Activated B cell treated with CpG ODN at 0.5 μM for 24 hours (primary cell): ENCODE measurements around the gene MAD1L1. TPM values are rescaled to one million over a fixed set of nuclear protein-coding genes. Genes with fewer than 3 reads are reported as not detected.

Experiments used
- ATAC-seq: fragments of 200-7000 bp; cut with Tn5 transposase; one replicate; pipeline ENCODE4 v1.10.0; 2021; ENCODE audit warnings: low read depth, mild to moderate bottlenecking, moderate library complexity
- CTCF ChIA-PET: fragments of 350-600 bp; sonication (Branson Sonifier 250); formaldehyde crosslinking; loops from one replicate; lab custom pipeline; 2021; ENCODE audit warnings: antibody characterized with exemption; lab: Charles Lee
- POLR2A ChIA-PET: fragments of 350-600 bp; sonication (Branson Sonifier 250); formaldehyde crosslinking; loops from one replicate; lab custom pipeline; 2021; ENCODE audit warnings: antibody characterized with exemption; lab: Charles Lee
- DNase-seq: peaks from one replicate; pipeline ENCODE4 v3.0.0; 2022
- H3K27ac Mint-ChIP-seq: one replicate; pipeline ENCODE4 v1.8.0; 2020; ENCODE audit warnings: mixed read lengths
- H3K27me3 Mint-ChIP-seq: one replicate; pipeline ENCODE4 v1.8.0; 2021; ENCODE audit warnings: mixed read lengths
- H3K36me3 Mint-ChIP-seq: one replicate; pipeline ENCODE4 v1.8.0; 2021; ENCODE audit warnings: low read depth, mixed read lengths
- H3K4me1 Mint-ChIP-seq: one replicate; pipeline ENCODE4 v1.8.0; 2021; ENCODE audit warnings: mixed read lengths
- H3K4me3 Mint-ChIP-seq: one replicate; pipeline ENCODE4 v1.8.0; 2020; ENCODE audit warnings: mild to moderate bottlenecking, mixed read lengths
- H3K9me3 Mint-ChIP-seq: one replicate; pipeline ENCODE4 v1.8.0; 2020; ENCODE audit warnings: mixed read lengths
- CTCF ChIP-seq: fragments of 200-600 bp; IDR thresholded peaks from one replicate; pipeline ENCODE4 v1.8.0; 2022; ENCODE audit warnings: antibody characterized with exemption, mild to moderate bottlenecking
- intact Hi-C: fragments of 100-400 bp; cut with micrococcal nuclease; formaldehyde crosslinking; loops from one replicate; pipeline ENCODE4 v1.15.1; 2024
- total RNA-seq: library from RNA; stranded (reverse); gene quantifications from 2 replicates; pipeline ENCODE4 v1.2.3, GENCODE V29; 2022

The MAD1L1 gene
- total RNA-seq, 1 donor from 2014 or later, result 54.6 TPM

GRCh38 chr7:1910081-1910685 is 322.6 kb downstream of the MAD1L1 start:
- no peak overlapping the region for H3K4me3 Mint-ChIP-seq
- no peak for DNase-seq
- intact Hi-C loops, result no loop called here
- H3K36me3 Mint-ChIP-seq, result peaks cover 19% of the 10 kb centered on the region
- no peak overlapping the region for H3K27ac Mint-ChIP-seq
- TF ChIP-seq CTCF, result no peak
- ChIA-PET CTCF (no interaction called here), POLR2A (no interaction called here)
- no peaks in the 10 kb centered on the region for H3K27me3 Mint-ChIP-seq
- peaks cover 13% of the 10 kb centered on the region for H3K4me1 Mint-ChIP-seq
- no peak for ATAC-seq
- H3K9me3 Mint-ChIP-seq, result no peaks in the 10 kb centered on the region

GRCh38 chr7:1909476-1909875 is 323.3 kb downstream of the MAD1L1 start:
- Mint-ChIP-seq H3K36me3 (peaks cover 17% of the 10 kb centered on the region), H3K4me3 (no peak overlapping the region), H3K9me3 (no peaks in the 10 kb centered on the region), H3K4me1 (peaks cover 13% of the 10 kb centered on the region), H3K27ac (no peak overlapping the region), H3K27me3 (no peaks in the 10 kb centered on the region)
- intact Hi-C loops, result no loop called here
- DNase-seq (no peak), ATAC-seq (no peak)
- no peak for TF ChIP-seq CTCF
- CTCF ChIA-PET, result no interaction called here
- POLR2A ChIA-PET, result no interaction called here

GRCh38 chr7:1908823-1909420 is 323.8 kb downstream of the MAD1L1 start:
- Mint-ChIP-seq H3K36me3 (peaks cover 14% of the 10 kb centered on the region), H3K27ac (no peak overlapping the region), H3K4me1 (peaks cover 9% of the 10 kb centered on the region), H3K9me3 (no peaks in the 10 kb centered on the region), H3K27me3 (no peaks in the 10 kb centered on the region), H3K4me3 (no peak overlapping the region)
- no peak for TF ChIP-seq CTCF
- ATAC-seq (no peak), DNase-seq (no peak)
- intact Hi-C loops, result no loop called here
- POLR2A ChIA-PET, result no interaction called here
- CTCF ChIA-PET, result no interaction called here

- CTCF ChIA-PET, result no interaction called here
- no peak for ATAC-seq
- no peak overlapping the region for H3K27ac Mint-ChIP-seq
These were observed 324.9 kb downstream of the MAD1L1 start for GRCh38 chr7:1907751-1908365.

More at GRCh38 chr7:1907751-1908365, 324.9 kb downstream of the MAD1L1 start:
- no peak overlapping the region for H3K4me3 Mint-ChIP-seq
- intact Hi-C loops, result no loop called here
- no peaks in the 10 kb centered on the region for H3K27me3 Mint-ChIP-seq
- no peak for DNase-seq
- H3K36me3 Mint-ChIP-seq, result peaks cover 10% of the 10 kb centered on the region
- H3K4me1 Mint-ChIP-seq, result peaks cover 6% of the 10 kb centered on the region
- POLR2A ChIA-PET, result no interaction called here
- H3K9me3 Mint-ChIP-seq, result no peaks in the 10 kb centered on the region
- no peak for TF ChIP-seq CTCF
